H1 (cell line): ENCODE measurements around the gene BCAR1.

Experiments
- CEBPB ChIP-seq: IDR thresholded peaks from 2 replicates; pipeline ENCODE4 v1.6.1; 2012; ENCODE audit warnings: low read depth, low read length
- CTCF ChIP-seq, 3 experiments: IDR thresholded peaks; 1 replicate in 2 of 3; 2 replicates in 1 of 3; pipeline versions ENCODE4 v1.5.1 to v1.6.1; 2011; ENCODE audit warnings: low read length in 3 of 3, mild to moderate bottlenecking in 3 of 3, inconsistent platforms in 2 of 3, low read depth in 1 of 3, moderate library complexity in 1 of 3; ENCODE audit not compliant: insufficient read depth in 1 of 3; ENCODE audit errors: control extremely low read depth in 1 of 3
- EP300 ChIP-seq, 2 experiments: IDR thresholded peaks; 1 replicate in 1 of 2; 2 replicates in 1 of 2; pipeline ENCODE4 v1.6.1; 2011 to 2012; ENCODE audit warnings: low read depth in 2 of 2, low read length in 2 of 2, mild to moderate bottlenecking in 2 of 2, borderline replicate concordance in 1 of 2, inconsistent platforms in 1 of 2, moderate library complexity in 1 of 2
- EZH2 ChIP-seq: fragments of 200-600 bp; sonication (generic); IDR thresholded peaks from 2 replicates; pipeline ENCODE4 v1.7.1; 2012; ENCODE audit warnings: low read depth, mild to moderate bottlenecking, moderate library complexity, low read length, inconsistent platforms; ENCODE audit not compliant: severe bottlenecking
- MAX ChIP-seq: IDR thresholded peaks from 2 replicates; pipeline ENCODE4 v1.6.1; 2012; ENCODE audit warnings: inconsistent platforms
- POLR2A ChIP-seq, 2 experiments: IDR thresholded peaks; 1 replicate in 1 of 2; 2 replicates in 1 of 2; pipeline ENCODE4 v1.6.1; 2011; ENCODE audit warnings: low read depth in 2 of 2, low read length in 2 of 2, mild to moderate bottlenecking in 2 of 2; ENCODE audit errors: control extremely low read depth in 1 of 2
- POLR2AphosphoS5 ChIP-seq: IDR thresholded peaks from 2 replicates; pipeline ENCODE4 v1.6.1; 2011; ENCODE audit warnings: low read depth, low read length
- SIN3A ChIP-seq, 2 experiments: IDR thresholded peaks in 1 of 2; conservative IDR thresholded peaks in 1 of 2; 2 replicates each; pipeline ENCODE4 v1.6.1; 2011 to 2012; ENCODE audit warnings: low read length in 2 of 2, improper control_type of control experiment in 1 of 2, low read depth in 1 of 2, mild to moderate bottlenecking in 1 of 2
- YY1 ChIP-seq: IDR thresholded peaks from 2 replicates; pipeline ENCODE4 v1.6.1; 2011; ENCODE audit warnings: low read depth, mild to moderate bottlenecking, low read length
- ZNF274 ChIP-seq: IDR thresholded peaks from 2 replicates; pipeline ENCODE4 v1.7.0; 2012; ENCODE audit warnings: low read length, borderline replicate concordance; ENCODE audit errors: extremely low read depth

DNA sequence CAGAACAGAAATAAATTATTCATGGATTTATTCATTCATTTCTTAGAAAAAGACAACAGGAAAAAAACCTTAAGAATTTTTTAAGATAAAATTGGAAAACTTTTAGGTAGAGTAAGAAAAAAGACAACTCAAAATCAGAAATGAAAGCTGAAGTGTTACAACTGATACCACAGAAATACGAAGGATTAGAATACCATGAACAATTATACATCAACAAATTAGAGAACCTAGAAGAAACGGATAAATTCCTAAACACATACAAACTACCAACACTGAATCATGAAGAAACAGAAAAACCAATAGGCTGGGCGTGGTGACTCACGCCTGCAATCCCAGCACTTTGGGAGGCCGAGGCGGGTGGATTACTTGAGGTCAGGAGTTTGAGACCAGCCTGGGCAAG lies 72.2 kb downstream of the BCAR1 start:
- TF ChIP-seq CTCF (IDR thresholded peaks at IDR 0.05; ENCODE audit: control extremely low read depth in 1 of 3, insufficient read depth in 1 of 3, low read depth in 1 of 3, low read length in 3 of 3) (no peak), POLR2AphosphoS5 (no peak), EZH2 (no peak), SIN3A (conservative IDR thresholded peaks at IDR 0.05 in 1 of 2, IDR thresholded peaks at IDR 0.05 in 1 of 2; ENCODE audit: low read depth in 1 of 2, low read length in 2 of 2) (no peak), POLR2A (IDR thresholded peaks at IDR 0.05; ENCODE audit: control extremely low read depth in 1 of 2, low read depth in 2 of 2, low read length in 2 of 2) (no peak), YY1 (no peak), CEBPB (no peak), EP300 (IDR thresholded peaks at IDR 0.05; ENCODE audit: borderline replicate concordance in 1 of 2, low read depth in 2 of 2, low read length in 2 of 2) (no peak), MAX (no peak), ZNF274 (no peak)
